ENCODE data around the gene ARHGAP33. TPM values are rescaled to one million over a fixed set of nuclear protein-coding genes. Genes with fewer than 3 reads are reported as not detected.

Gene ARHGAP33
- total and polyA plus RNA-seq, 2 experiments from 2014 or later: 11.6 to 22.1 TPM

DNA sequence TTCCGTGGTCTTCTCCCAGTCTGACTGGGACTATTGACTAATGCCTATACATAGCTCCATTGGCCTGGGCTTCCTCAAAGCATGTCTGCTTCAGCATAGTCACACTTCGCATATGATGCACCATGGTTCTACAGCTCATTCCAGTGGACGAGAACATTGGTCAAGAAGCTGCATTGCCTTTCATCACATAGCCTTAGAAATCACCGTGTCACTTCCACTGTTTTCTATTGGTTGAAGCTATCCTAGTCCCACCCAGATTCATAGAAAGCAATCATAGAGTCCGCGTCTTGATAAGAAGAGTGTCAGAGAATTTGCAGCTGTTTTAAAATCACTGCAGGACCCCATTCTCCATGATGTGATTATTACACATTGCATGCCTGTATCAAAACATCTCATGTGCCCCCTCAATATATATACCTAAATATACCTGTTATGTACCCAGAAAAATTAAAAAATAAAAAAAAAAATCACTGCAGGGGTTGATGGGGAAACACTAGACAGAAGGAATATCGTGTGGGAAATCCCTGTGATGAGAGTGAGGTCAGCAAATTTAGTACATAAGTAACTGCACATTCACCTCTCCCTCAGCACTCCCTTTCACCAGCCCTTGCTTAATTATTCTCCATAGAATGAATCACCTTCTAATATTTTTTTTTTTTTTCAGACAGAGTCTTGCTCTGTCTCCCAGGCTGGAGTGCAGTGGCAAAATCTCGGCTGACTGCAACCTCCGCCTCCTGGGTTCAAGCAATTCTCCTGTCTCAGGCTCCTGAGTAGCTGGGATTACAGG lies 2.2 kb upstream of the ARHGAP33 start:
- H3K36me3 Mint-ChIP-seq (ENCODE audit: low read depth): peaks cover 6% of the 10 kb centered on the region
- Histone ChIP-seq H3K9me2 (ENCODE audit: insufficient read depth) (no peaks in the 10 kb centered on the region), H3K4me3 (no peak overlapping the region), H3K27ac (ENCODE audit: low read depth) (no peak overlapping the region), H3K4me2 (no peak overlapping the region), H3K79me2 (replicated peaks; ENCODE audit: insufficient read depth) (no peaks in the 10 kb centered on the region), H3K4me1 (ENCODE audit: insufficient read depth) (peaks cover 27% of the 10 kb centered on the region), H4K20me1 (replicated peaks; ENCODE audit: insufficient read depth) (no peaks in the 10 kb centered on the region; the same call in 1 of the 2 replicates), H3K27me3 (ENCODE audit: insufficient read depth) (peaks cover 16% of the 10 kb centered on the region), H3F3A (replicated peaks; ENCODE audit: low read depth) (peaks cover 7% of the 10 kb centered on the region; the same call in 1 of the 2 replicates), H3K36me3 (ENCODE audit: insufficient read depth) (no peaks in the 10 kb centered on the region), H2AFZ (no peak overlapping the region)
- no peaks in the 10 kb centered on the region; the same call in 2 of the 3 replicates for H3K9me3 Mint-ChIP-seq
- ATAC-seq (no peak), DNase-seq (ENCODE audit: low spot score) (no peak)
- peaks cover 38% of the 10 kb centered on the region for H3K4me1 Mint-ChIP-seq
- H3K27ac Mint-ChIP-seq: no peak overlapping the region
- no peak for TF ChIP-seq ZNF331 (CRISPR knock-in tag; IDR thresholded peaks at IDR 0.05; ENCODE audit: low read depth)
- TF ChIP-seq POLR2AphosphoS5 (IDR thresholded peaks at IDR 0.05; ENCODE audit: low read depth): no peak
- TF ChIP-seq, protein P1, sequence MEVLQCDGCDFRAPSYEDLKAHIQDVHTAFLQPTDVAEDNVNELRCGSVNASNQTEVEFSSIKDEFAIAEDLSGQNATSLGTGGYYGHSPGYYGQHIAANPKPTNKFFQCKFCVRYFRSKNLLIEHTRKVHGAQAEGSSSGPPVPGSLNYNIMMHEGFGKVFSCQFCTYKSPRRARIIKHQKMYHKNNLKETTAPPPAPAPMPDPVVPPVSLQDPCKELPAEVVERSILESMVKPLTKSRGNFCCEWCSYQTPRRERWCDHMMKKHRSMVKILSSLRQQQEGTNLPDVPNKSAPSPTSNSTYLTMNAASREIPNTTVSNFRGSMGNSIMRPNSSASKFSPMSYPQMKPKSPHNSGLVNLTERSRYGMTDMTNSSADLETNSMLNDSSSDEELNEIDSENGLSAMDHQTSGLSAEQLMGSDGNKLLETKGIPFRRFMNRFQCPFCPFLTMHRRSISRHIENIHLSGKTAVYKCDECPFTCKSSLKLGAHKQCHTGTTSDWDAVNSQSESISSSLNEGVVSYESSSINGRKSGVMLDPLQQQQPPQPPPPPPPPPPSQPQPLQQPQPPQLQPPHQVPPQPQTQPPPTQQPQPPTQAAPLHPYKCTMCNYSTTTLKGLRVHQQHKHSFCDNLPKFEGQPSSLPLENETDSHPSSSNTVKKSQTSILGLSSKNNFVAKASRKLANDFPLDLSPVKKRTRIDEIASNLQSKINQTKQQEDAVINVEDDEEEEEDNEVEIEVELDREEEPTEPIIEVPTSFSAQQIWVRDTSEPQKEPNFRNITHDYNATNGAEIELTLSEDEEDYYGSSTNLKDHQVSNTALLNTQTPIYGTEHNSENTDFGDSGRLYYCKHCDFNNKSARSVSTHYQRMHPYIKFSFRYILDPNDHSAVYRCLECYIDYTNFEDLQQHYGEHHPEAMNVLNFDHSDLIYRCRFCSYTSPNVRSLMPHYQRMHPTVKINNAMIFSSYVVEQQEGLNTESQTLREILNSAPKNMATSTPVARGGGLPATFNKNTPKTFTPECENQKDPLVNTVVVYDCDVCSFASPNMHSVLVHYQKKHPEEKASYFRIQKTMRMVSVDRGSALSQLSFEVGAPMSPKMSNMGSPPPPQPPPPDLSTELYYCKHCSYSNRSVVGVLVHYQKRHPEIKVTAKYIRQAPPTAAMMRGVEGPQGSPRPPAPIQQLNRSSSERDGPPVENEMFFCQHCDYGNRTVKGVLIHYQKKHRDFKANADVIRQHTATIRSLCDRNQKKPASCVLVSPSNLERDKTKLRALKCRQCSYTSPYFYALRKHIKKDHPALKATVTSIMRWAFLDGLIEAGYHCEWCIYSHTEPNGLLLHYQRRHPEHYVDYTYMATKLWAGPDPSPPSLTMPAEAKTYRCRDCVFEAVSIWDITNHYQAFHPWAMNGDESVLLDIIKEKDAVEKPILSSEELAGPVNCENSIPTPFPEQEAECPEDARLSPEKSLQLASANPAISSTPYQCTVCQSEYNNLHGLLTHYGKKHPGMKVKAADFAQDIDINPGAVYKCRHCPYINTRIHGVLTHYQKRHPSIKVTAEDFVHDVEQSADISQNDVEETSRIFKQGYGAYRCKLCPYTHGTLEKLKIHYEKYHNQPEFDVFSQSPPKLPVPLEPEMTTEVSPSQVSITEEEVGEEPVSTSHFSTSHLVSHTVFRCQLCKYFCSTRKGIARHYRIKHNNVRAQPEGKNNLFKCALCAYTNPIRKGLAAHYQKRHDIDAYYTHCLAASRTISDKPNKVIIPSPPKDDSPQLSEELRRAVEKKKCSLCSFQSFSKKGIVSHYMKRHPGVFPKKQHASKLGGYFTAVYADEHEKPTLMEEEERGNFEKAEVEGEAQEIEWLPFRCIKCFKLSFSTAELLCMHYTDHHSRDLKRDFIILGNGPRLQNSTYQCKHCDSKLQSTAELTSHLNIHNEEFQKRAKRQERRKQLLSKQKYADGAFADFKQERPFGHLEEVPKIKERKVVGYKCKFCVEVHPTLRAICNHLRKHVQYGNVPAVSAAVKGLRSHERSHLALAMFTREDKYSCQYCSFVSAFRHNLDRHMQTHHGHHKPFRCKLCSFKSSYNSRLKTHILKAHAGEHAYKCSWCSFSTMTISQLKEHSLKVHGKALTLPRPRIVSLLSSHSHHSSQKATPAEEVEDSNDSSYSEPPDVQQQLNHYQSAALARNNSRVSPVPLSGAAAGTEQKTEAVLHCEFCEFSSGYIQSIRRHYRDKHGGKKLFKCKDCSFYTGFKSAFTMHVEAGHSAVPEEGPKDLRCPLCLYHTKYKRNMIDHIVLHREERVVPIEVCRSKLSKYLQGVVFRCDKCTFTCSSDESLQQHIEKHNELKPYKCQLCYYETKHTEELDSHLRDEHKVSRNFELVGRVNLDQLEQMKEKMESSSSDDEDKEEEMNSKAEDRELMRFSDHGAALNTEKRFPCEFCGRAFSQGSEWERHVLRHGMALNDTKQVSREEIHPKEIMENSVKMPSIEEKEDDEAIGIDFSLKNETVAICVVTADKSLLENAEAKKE (CRISPR knock-in tag; IDR thresholded peaks at IDR 0.05): no peak
- no peak for TF ChIP-seq NANOG (IDR thresholded peaks at IDR 0.05; ENCODE audit: borderline replicate concordance)
- no peak for TF ChIP-seq EZH2 (IDR thresholded peaks at IDR 0.05; ENCODE audit: low read depth, unreplicated experiment)
- TF ChIP-seq, protein P2, sequence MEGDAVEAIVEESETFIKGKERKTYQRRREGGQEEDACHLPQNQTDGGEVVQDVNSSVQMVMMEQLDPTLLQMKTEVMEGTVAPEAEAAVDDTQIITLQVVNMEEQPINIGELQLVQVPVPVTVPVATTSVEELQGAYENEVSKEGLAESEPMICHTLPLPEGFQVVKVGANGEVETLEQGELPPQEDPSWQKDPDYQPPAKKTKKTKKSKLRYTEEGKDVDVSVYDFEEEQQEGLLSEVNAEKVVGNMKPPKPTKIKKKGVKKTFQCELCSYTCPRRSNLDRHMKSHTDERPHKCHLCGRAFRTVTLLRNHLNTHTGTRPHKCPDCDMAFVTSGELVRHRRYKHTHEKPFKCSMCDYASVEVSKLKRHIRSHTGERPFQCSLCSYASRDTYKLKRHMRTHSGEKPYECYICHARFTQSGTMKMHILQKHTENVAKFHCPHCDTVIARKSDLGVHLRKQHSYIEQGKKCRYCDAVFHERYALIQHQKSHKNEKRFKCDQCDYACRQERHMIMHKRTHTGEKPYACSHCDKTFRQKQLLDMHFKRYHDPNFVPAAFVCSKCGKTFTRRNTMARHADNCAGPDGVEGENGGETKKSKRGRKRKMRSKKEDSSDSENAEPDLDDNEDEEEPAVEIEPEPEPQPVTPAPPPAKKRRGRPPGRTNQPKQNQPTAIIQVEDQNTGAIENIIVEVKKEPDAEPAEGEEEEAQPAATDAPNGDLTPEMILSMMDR (conservative IDR thresholded peaks at IDR 0.05; ENCODE audit: low read depth in 2 of 2): no peak
- TF ChIP-seq, protein P3, sequence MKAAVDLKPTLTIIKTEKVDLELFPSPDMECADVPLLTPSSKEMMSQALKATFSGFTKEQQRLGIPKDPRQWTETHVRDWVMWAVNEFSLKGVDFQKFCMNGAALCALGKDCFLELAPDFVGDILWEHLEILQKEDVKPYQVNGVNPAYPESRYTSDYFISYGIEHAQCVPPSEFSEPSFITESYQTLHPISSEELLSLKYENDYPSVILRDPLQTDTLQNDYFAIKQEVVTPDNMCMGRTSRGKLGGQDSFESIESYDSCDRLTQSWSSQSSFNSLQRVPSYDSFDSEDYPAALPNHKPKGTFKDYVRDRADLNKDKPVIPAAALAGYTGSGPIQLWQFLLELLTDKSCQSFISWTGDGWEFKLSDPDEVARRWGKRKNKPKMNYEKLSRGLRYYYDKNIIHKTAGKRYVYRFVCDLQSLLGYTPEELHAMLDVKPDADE (IDR thresholded peaks at IDR 0.05): no peak
- no peak for TF ChIP-seq STAT1 (IDR thresholded peaks at IDR 0.05; ENCODE audit: unreplicated experiment)
- no peak for TF ChIP-seq EZH2phosphoT487 (IDR thresholded peaks at IDR 0.05; ENCODE audit: unreplicated experiment)
- TF ChIP-seq JUNB (IDR thresholded peaks at IDR 0.05; ENCODE audit: unreplicated experiment): no peak
- TF ChIP-seq, protein P4, sequence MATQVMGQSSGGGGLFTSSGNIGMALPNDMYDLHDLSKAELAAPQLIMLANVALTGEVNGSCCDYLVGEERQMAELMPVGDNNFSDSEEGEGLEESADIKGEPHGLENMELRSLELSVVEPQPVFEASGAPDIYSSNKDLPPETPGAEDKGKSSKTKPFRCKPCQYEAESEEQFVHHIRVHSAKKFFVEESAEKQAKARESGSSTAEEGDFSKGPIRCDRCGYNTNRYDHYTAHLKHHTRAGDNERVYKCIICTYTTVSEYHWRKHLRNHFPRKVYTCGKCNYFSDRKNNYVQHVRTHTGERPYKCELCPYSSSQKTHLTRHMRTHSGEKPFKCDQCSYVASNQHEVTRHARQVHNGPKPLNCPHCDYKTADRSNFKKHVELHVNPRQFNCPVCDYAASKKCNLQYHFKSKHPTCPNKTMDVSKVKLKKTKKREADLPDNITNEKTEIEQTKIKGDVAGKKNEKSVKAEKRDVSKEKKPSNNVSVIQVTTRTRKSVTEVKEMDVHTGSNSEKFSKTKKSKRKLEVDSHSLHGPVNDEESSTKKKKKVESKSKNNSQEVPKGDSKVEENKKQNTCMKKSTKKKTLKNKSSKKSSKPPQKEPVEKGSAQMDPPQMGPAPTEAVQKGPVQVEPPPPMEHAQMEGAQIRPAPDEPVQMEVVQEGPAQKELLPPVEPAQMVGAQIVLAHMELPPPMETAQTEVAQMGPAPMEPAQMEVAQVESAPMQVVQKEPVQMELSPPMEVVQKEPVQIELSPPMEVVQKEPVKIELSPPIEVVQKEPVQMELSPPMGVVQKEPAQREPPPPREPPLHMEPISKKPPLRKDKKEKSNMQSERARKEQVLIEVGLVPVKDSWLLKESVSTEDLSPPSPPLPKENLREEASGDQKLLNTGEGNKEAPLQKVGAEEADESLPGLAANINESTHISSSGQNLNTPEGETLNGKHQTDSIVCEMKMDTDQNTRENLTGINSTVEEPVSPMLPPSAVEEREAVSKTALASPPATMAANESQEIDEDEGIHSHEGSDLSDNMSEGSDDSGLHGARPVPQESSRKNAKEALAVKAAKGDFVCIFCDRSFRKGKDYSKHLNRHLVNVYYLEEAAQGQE (IDR thresholded peaks at IDR 0.05; ENCODE audit: unreplicated experiment): no peak
- H3K4me3 Mint-ChIP-seq: no peak overlapping the region
- H3K27me3 Mint-ChIP-seq (ENCODE audit: insufficient read depth, low read depth, poor library complexity): peaks cover 22% of the 10 kb centered on the region

All from GM23338 (cell line).